Stimulated activated CD8-positive, alpha-beta memory T cell treated with anti-CD3 and anti-CD28 coated beads, Interleukin-7, amount 100 ng/mL, for 48 hours (primary cell): ENCODE measurements around the gene EHMT1.

Experiments used
- DNase-seq, 2 donors: peaks; one replicate each; pipeline ENCODE4 v3.0.0-alpha.2; 2020; ENCODE audit warnings: low read depth in 1 of 2; ENCODE audit errors: extremely low read depth in 1 of 2

Gene EHMT1

DNA sequence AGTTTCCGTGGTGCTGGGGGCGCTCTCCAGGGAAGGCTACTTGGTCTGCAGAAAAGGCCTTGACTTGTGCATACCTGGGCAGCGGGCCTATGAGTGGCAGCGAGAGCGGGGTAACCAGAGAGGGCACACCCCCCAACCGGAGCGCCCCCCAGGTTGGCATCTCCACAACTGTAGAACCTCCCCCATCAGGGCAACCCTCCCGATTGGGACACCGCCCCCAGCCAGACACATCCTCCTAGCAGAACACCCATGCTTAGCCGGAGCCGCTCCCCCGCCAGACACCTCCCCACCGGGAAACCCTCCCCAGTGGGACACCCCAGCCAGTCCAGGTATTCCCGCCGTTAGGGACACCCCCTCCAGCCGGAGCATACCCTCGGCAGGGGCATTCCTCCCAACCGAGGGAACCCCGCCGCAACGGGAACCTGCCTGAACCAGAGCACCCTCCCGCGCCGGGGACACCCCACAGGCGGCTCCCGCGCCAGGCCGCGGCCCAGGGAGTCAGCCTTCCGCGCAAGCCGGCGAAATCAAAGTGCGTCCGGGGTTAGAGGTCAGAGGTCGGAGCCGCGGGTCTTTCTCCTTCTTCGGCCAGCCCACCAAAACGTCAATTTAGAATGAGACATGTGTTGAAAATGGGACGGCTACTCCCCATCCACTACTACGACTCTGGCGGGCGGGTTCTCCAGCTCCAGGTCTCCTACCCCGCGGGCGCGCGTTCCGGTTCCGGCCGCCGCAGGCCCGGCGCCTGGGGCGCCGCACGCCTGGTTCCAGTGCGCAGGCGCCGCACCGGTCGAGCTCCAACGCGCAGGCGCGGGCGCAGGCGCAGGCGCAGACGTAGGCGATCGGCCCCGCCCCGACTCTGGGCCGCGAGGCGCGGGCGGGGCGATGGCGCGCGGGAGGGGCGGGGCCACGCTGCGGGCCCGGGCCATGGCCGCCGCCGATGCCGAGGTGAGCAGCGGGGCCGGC lies at the start of gene EHMT1:
Gene EHMT1 (plus strand): TSS at position 901 of the 963 bp plus-strand sequence. CDS start 24 bp downstream, at position 925.
- DNase-seq: peak; percentile 61 to 83

DNA sequence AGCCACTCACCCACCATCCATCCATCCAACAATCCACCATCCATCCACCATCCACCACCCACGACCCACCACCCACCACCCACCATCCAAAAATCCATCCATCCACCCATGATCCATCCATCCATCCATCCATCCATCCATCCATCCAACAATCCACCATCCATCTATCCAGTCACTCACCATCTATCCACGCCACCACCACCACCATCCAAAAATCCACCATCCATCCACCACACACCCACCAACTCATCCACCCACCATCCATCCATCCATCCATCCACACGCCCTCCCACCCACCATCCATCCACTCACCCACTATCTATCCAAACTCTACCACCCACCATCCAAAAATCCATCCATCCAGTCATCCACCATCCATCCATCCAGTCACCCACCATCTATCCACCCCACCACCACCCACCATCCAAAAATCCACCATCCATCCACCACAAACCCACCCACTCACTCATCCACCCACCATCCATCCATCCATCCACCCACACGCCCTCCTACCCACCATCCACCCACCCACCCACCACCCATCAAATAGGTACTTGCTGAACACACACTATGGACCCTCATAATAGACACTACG lies 49.1 kb upstream of the EHMT1 start:
- no peak for DNase-seq

DNA sequence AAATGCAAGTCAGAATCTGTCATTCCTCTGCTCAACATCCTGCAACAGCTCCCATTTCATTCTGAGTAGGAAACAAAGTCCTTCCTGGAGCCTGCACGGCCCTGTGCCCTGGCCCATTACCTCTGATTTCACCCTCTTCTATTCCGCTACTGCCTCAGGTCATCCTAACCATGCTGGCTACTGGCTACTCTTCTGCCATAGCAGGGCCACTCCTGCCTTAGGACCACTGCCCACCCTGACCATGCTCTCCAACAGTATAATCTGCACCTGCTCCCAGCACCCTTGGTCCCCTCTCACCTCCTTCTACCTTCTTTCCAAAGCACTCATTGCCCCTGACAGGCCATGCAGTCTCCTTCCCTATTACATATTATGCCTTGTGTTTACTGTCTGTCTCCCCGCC lies 48.2 kb upstream of the EHMT1 start:
- DNase-seq: no peak

DNA sequence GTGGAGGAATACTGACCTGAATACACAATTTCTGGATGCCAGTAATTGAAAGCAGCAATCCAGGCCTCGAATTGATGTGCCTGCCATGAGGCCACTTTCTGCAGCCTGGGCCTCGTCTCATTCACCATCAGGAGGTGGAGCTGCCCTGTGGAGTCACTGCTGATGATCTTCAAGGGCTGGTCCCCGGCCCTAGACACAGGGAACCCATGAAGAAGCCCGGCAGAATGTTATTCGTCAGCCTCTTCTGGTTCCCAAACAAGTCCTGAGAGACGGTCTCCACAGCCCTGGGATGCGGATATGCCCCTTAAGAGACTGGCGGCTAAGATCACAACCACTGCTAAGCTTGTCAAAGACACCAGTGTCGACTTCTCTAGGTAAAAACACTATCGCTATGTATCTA lies 44.6 kb upstream of the EHMT1 start:
- DNase-seq: no peak

DNA sequence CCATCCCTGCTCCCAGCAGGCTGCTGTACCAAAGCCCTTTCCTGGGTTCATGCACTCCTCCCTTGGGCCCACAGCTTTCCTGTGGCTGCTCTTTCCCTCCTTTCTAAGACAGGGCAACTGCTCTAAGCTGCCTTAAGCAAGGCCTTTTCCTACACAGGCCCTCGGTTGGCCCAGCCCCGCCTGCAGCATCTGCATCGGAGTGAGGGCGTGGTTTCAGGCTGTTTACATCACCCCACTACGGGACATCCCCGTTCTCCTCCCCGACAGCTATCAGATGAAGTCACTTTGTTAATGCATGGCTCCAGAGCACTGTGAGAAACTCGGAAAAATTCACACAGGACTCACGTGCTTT lies 43.5 kb upstream of the EHMT1 start:
- DNase-seq: no peak

DNA sequence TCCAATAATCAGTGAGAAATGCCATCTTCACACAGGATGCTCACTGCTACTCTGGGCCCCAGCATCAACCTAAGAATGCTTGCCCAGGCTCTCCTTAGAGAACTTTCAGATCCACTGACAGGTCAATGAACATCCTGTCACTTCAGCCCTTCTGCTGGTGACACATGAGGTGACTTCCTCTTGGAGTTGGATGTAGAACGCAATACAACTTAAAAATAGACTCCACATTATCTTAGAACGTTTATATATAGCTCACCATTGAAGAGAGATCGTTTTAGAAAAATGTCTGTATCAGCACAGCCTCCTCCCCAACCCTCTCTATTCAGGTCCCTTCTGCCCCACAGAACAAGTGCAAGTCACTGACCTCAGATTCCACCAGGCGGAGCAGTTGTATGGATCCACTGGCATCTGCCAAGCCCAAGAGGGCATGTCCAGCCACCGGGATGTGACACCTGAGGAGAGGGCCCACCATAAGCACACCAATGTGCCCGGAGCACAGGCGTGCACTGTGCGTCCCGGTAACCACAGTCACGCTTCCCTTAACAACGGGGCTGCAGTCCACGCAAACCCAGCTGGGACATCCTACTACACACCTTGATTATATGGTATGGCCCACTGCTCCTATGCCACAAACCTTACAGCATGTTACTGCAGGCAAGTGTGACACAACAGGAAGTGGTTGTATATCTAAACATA lies 42.9 kb upstream of the EHMT1 start:
- DNase-seq: no peak

DNA sequence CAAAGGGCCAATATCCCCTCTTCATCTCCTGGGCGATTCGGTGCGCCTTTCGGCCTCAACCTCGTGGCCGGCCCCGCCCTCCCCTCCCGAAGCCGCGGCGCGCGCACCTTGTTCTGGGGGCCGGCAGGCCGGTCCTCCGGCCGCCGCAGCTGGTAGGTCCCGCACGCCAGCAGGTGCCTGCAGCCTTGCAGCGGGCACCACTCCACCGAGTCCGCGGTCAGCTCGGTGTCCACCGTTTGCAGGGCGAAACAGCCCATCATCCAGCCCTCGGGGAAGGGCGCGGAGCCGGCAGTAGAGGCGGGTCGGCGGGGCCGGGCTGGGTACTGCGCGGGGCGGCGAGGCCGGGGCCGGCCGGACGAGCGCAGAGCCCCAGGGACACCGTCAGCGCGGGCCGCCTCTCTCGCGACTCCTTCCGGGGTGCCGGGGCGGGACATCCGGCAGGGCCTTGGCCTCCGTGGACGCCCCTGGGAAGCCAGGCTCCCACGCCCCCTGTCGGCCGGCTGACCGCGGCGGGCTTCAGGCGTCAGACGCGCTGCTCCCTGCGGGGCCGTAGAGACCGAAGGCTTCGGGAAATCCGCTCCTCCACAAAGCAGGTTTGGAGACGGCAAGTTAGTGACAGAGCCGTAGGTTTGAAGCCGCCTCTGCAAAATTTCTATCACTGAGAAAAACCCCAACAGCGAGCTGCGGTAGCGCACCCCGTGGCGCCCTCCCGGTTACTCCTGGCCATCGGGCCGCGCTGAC lies 40.1 kb upstream of the EHMT1 start, which contains the start of gene DPH7:
Gene DPH7 (minus strand): TSS at position 408 of the 741 bp plus-strand sequence. CDS start 148 bp downstream, at position 260.
- DNase-seq: peak; percentile 92 to 93

DNA sequence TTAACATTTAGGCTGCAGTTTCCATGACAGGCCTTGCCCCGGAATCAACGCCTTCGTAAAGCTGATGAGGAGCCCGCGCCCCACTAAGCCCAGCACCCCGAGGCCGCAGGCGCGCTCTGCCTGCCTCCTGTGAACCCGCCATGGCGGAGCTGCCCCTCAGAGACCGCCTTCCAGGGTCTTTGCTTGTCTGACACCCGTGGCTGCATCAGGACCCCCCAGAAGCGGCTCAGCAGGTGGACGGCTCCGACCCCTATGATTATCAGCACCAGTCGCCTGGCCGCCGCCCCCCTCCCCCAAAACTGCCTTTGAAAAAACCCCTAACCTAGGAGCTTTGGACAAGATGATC lies 39.6 kb upstream of the EHMT1 start:
- no peak for DNase-seq

DNA sequence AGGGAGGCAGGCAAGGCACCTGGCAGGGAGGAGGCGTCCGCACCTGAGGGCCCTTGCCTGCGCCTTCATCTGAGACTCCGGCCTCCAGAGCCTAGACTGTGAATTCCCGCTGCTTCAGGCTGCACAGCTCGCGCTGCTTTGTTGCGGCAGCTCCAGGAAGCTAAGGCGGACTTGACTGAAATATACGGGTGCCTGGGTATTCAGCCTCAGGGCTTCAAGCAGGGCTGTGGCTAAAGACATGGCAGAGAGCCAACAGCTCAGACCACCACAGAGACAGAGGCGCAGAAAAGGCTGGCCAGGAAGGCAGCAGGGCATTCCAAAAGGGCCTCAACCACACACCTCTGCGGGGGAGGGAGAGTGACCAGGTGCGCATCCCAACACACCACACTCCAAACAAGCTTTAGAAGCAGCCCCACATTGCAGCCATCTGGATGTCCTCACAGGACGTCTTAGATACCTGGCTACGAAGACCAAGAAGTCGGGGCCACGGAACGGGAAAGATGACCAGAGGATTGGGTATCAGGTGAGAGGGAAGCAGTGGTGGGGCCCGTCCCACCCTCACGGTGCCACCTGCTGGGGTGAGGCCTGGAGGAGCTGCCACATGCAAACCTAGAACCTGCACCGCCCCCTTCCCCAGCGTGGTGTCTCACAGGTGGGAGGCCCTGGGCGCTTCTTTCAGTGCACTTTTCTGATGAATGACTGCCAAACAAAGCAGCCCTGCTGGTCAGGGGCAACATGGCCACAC lies 38.4 kb upstream of the EHMT1 start:
- no peak for DNase-seq

DNA sequence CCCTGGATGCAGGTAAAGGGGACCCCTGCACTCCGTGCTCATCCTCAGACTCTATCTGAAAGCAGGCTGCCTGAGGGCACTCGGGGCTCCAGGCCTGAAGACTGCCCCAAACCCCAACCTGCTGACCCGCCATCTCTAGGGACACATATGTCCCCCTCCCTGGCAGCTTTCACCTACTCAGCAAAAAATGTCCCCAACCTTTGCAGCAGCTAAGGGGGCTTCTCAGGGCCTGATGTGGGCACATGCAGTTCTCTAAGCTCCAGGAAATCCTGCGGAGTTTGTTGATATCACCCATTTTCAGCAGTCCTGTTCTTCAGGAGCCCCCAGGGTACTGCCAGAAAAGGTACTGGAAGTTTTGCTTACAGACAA lies 37.9 kb upstream of the EHMT1 start:
- no peak for DNase-seq

DNA sequence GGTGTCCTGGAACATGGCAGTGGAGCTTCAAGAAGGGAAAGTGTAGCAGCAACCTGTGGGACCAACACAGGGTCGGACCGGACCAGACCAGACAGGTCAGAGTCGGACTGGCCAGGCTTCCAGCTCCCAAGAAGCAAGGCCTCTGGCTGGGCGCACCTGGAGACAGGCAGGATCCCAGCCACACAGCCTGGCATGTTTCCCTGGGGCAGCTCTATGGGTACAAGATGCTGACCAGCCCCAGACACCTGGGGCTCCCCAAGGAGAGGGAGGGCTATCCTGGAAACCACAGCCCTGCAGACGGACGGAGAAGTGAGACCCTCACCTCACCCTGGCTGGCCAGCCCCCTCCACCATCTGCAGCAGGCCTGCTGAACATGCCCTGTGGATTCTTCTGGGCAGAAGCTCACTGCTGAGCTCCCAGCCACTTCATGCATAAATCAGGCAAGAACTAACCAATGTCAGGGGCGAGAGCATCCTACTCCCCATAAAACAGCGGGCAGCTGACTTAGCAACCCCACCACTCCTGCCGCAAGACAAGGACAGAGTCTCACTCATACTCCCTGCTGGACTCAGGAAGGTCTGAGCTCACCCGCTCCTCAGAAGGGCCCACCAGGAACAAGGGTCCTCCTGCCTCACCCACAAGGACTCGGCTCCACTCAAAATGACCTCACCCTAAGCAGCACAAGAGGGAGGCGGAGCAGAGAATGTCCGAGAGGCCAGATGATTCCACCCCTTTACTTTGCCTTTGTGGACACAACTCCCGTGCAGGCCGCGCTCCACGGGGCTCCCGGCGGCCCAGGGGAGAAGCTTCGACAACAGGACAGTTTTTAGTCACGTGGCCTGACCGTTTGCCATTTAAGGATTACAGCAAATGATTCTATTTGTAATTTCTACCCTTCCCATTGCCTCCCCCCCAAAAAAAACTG lies 37.2 kb upstream of the EHMT1 start:
- no peak for DNase-seq

DNA sequence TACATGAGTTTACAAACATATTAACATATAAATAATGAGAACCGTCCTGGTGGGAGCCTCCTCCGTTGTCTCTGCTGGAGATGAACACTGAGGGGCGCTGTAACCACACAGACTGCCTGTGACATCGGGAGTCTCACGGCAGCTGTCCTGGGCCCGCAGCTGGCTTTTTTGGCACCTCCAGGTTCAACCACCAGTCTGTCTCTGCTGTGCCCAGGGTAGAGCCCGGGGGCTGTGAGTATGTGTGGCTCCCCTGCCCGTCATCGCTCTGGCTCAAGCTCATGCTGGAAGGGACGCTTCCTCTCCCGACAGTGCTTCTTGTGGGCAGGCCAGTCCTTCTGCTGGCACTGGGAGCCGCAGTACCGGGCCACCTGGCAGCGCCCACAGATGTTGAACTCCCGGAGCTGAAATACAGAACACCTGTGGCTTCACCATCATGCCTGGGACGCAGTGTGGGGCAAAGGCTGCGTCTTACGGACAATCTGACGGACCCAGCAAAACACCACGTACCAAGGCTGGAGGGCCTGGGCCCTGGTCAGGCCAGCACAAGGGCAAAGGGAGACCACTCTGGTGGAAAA lies 36.4 kb upstream of the EHMT1 start:
- DNase-seq: no peak

DNA sequence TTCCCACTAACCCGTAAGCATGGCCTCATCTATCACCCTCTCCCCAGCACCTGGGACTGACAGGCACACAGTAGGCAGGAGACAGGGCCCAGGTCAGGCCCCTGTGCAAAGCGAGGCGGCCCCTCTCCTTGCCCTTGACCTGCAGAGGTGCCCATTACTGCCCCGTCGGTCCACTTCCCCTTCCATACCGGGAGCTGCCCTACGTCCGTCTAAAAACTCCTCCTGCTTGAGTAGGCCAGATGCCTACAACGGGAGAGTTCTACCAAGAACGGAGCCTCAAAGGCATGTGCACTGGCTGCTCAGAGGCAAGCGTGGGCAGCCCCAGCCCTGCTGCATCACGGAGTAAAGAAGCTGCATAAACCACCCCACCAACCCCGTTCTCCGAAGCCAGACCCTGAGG lies 35.5 kb upstream of the EHMT1 start:
- DNase-seq: no peak

DNA sequence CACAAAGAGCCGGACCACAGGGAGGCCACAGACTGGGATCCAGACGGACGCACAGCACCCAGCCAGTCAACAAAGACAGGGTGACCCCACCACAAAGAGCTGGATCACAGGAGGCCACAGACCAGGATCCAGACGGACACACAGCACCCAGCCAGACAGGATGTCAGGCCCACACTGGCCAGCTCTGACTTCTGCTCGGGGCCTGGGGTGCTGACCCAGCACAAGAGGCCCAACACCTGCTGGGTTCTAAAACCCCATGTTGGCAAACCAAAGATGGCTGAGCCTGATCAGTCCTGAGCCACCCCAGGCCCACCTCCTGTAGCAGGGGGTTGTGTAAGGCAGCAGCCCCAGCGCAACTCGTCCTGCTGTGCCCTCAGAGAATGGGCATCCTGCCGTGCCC lies 34.8 kb upstream of the EHMT1 start:
- no peak for DNase-seq

DNA sequence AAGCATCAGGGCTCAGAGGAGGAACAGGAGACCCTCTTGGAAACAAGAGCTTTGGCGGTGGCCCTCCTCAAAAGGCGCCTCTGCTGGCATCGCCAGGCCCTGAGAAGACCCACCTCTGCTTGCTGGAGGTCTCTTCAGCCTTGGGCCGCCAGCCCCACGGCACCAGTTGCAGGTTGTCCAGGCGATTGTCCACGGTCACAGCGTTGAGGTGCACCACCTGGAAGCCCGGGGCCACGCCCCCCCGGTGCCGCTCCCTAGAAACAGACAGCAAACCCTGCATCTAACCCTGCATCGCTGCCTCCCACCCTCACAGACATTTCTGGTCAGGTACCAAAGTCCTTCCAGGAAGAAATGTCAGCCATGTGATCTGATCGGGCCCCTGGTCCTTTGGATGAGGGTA lies 32.0 kb upstream of the EHMT1 start:
- DNase-seq: no peak

DNA sequence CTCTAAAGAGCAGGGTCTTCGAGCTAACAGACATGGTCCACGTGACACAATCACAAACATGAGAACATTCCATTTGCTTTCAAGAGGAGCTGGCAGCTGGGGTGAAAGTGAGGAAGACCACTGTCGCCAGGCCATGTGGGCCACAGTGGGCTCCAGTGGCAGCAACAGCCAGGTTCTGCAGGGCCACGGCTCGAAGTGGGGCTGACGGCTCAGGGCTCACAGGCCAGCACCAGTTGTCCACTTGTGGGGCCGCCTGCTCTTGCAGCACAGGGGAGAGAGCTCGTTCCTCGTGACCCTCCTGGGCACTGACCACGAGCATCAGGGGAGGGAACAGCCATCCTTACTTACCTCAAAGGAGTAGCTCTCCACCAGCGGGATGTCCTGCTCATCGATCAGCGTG lies 30.5 kb upstream of the EHMT1 start:
- no peak for DNase-seq

DNA sequence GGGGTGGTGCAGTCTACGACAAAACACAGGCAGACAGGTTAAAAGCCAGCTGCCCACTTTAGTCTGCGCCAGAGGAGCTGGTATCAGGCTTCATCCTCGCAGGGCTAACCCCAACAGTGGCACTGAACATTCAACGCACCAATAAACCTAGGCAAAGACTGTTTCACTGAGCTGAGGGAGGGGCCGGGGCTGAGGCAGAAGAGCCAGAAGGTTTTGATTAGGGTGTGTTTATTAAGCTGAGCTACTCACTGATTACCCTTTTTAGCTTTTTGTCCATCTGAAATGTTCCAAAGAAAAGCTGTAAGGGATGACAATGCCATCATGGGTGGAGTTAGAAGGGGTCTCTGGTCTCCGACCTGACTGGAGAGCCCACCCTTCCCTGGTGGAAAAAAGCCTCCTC lies 29.9 kb upstream of the EHMT1 start:
- no peak for DNase-seq

DNA sequence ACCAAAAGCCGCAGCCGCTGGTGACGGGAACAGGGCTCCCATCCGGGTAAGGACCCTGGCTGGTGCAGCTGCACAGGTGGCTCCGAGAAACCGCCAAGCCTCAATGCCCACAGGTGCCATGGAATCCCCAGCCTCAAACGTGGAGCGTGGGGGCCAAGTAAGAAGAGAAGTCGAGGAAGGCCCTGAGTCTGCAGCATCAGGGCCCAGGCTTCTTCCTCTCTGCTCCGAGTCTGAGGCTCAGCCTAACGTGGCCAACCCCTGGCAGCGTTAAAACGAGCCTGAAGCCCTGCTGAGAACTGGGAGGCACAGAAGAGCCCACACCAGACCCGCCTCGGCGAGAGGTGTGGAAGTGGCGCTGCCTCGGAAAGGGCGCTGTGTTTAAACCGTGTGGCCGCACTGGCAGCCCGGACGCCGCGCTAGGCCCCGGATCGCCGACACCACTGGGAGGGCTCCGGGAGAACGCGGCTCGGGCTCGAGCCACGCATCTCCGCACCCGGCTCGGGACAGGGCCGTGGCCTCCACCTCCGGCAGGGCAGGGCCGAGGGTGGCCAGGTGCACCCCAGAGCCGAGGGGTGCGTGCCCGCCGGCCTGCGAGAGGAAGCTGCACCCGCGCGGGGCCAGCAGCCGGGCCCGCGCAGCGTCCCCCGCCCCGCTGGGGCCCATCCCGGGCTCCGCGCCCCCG lies 29.2 kb upstream of the EHMT1 start:
- no peak for DNase-seq

DNA sequence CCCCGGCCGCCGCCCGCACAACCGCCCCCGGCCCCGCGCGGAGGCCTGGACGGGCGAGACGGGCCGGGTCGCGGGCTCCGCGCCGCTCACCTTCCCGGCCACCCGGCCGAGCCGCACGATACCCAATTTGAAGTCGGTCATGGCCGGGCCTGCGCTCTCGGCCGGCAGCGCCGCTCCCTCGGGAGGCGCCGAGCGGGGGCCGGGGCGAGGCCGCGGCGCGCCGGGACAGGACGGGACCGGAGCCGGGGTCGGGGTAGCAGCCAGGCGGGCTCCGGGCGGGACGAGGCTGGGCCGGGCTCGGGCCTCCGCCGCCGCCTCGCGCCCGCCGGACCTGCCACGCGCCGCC lies 28.7 kb upstream of the EHMT1 start:
- DNase-seq: no peak
